GM12872 (cell line): Measurements from ENCODE around the gene FEV.

Source experiments
- TF ChIP-seq, protein P1 (sequence below): IDR thresholded peaks from 3 replicates; pipeline ENCODE4 v1.5.1; 2011; ENCODE audit warnings: low read depth, mild to moderate bottlenecking, low read length, moderate library complexity; ENCODE audit not compliant: insufficient read depth

The FEV gene

DNA sequence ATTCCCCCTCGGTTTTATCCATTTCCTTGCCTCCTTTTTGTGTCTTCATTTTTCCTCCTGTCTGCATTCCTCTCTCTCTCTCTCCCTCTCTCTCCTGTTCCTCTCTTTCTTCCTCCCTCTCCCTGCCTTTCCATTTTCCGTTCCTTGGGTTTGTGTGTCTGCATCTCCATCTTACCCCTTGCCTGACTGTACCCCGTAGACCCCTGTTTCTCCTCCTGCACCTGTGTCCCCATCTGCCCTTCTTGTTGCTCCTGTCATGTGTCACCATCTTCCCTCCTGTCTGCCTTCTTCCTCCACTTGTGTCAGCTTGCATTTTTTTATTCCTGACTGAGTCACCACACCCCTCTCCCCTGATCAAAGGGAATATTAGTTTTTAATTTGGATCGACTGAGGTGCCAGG is 23.8 kb downstream of the FEV start:
- TF ChIP-seq, protein P1, sequence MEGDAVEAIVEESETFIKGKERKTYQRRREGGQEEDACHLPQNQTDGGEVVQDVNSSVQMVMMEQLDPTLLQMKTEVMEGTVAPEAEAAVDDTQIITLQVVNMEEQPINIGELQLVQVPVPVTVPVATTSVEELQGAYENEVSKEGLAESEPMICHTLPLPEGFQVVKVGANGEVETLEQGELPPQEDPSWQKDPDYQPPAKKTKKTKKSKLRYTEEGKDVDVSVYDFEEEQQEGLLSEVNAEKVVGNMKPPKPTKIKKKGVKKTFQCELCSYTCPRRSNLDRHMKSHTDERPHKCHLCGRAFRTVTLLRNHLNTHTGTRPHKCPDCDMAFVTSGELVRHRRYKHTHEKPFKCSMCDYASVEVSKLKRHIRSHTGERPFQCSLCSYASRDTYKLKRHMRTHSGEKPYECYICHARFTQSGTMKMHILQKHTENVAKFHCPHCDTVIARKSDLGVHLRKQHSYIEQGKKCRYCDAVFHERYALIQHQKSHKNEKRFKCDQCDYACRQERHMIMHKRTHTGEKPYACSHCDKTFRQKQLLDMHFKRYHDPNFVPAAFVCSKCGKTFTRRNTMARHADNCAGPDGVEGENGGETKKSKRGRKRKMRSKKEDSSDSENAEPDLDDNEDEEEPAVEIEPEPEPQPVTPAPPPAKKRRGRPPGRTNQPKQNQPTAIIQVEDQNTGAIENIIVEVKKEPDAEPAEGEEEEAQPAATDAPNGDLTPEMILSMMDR = no peak

DNA sequence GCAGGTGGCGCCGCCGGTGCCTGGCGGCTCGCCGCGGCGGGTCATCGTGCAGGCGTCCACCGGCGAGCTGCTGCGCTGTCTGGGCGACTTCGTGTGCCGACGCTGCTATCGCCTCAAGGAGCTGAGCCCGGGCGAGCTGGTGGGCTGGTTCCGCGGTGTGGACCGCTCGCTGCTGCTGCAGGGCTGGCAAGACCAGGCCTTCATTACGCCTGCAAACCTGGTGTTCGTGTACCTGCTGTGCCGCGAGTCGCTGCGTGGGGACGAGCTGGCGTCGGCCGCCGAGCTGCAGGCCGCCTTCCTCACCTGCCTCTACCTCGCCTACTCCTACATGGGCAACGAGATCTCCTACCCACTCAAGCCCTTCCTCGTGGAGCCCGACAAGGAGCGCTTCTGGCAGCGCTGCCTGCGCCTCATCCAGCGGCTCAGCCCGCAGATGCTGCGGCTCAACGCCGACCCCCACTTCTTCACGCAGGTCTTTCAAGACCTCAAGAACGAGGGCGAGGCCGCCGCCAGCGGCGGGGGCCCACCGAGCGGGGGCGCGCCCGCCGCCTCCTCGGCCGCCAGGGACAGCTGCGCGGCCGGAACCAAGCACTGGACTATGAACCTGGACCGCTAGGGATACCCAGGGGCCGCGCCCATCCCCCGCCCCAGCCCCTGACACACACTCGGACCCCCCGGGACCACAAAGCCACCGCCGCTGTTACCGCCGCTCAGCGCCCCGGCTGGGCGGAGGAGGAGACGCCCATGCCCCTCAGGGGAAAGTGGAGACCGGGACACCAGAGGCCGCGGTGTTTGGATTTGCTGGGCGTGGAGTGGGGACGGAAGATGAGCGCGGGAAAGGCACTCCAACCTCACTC is 24.4 kb downstream of the FEV start:
- TF ChIP-seq, protein P1 = no peak

DNA sequence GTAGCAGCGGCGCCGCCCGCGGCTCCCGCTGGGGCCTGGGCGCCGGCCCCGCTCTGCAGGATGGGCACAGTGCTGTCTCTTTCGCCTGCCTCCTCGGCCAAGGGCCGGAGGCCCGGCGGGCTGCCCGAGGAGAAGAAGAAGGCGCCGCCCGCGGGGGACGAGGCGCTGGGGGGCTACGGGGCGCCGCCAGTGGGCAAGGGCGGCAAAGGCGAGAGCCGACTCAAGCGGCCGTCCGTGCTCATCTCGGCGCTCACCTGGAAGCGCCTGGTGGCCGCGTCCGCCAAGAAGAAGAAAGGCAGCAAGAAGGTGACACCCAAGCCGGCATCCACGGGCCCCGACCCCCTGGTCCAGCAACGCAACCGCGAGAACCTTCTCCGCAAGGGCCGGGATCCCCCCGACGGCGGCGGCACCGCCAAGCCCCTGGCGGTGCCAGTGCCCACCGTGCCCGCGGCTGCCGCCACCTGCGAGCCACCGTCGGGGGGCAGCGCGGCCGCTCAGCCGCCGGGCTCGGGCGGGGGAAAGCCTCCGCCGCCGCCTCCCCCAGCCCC is 25.1 kb downstream of the FEV start:
- TF ChIP-seq, protein P1 = no peak

DNA sequence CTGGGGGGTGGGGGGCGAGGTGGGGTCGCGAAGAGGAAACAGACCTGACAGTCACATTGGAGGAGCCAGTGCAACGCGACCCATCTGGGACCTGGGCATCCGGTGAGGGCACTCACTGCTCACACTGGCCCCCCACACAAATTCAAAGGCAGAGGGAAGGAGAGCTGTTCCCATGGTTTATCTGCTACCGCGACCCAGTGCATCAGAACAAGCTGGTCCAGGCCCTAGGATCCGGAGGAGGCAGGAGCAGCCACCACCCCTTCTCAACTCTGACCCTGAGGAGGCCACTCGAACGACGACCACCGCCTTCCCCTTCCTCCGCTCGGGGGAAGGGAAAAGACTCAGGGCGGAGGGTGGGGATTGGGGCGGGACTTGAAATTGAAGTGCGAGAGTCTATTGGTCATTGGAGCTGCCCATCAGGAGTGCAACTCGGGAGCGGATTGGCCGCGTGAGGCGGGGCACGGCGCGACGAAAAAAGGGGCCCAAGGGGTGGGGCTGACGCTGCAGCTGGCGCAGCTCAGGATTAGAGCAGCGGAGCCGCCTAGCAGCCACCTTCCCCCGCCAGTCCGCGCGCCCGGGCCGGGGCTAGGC is 25.7 kb downstream of the FEV start, which contains the start of gene CDK5R2:
TSS of gene CDK5R2 (plus strand) at position 526 of the 591 bp plus-strand sequence. CDS start 155 bp downstream, outside the sequence.
- TF ChIP-seq, protein P1 = no peak

DNA sequence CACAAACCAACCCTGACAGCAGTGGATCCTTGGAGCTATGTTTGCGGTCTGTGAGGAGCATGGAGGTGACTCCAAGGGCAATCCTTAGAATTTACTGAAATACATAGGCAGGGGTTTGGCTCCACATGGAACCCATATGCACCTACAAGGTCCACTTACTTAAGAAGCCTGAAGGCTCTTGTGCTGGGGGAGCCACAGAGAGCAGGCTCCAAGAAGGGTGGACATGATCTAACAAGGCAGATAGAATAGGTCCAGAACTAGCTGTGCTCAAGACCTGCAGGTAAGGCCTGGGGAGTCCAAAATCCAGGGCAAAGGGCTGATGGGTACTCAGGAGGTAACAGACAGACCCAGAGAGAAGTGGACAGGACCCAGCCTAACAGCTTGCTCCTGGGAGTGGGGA is 26.7 kb downstream of the FEV start:
- TF ChIP-seq, protein P1 = no peak

- TF ChIP-seq, protein P1 = no peak
Measured at GRCh38 chr2:218957671-218958070, 27.3 kb downstream of the FEV start.

GRCh38 chr2:218956039-218956438 is 28.9 kb downstream of the FEV start:
- TF ChIP-seq, protein P1 = no peak
